ENCODE measurements around the gene ARL8B.
A peak's percentile ranks its signal among the peaks of the same experiment; 100 is the strongest.
"Not testable (repeated sequence)": the region's sequence is repeated elsewhere in the genome, so short reads cannot be mapped to it uniquely, and the experiment has no call there.

The ARL8B gene

GRCh38 chr3:5113726-5114125 is 8.4 kb upstream of the ARL8B start:
- DNase-seq = not testable (repeated sequence)

GRCh38 chr3:5115506-5116162 is 6.5 kb upstream of the ARL8B start:
- no peak for DNase-seq

GRCh38 chr3:5116538-5116937 is 5.6 kb upstream of the ARL8B start:
- DNase-seq = no peak

GRCh38 chr3:5120446-5120845 is 1.6 kb upstream of the ARL8B start:
- no peak for DNase-seq

GRCh38 chr3:5122741-5123706 is 932 bp downstream of the ARL8B start:
- DNase-seq = peak in 1 of 2 donors; percentile 26

- no peak for DNase-seq
Measured at GRCh38 chr3:5123937-5124336, 1.8 kb downstream of the ARL8B start.

- DNase-seq = no peak
Measured at GRCh38 chr3:5126586-5126985, 4.5 kb downstream of the ARL8B start.

GRCh38 chr3:5128849-5129248 is 6.8 kb downstream of the ARL8B start:
- no peak for DNase-seq

GRCh38 chr3:5133239-5134018 is 11.3 kb downstream of the ARL8B start:
- DNase-seq = no peak

- DNase-seq = no peak
Measured at GRCh38 chr3:5134019-5134391, 11.9 kb downstream of the ARL8B start.

GRCh38 chr3:5134499-5134898 is 12.4 kb downstream of the ARL8B start:
- no peak for DNase-seq

GRCh38 chr3:5136211-5136918 is 14.3 kb downstream of the ARL8B start:
- DNase-seq = no peak

- no peak for DNase-seq
Measured at GRCh38 chr3:5136919-5137429, 14.9 kb downstream of the ARL8B start.

GRCh38 chr3:5138214-5138981 is 16.3 kb downstream of the ARL8B start:
- DNase-seq = no peak

- DNase-seq = no peak
Measured at GRCh38 chr3:5140230-5140621, 18.1 kb downstream of the ARL8B start.

GRCh38 chr3:5140839-5141238 is 18.7 kb downstream of the ARL8B start:
- DNase-seq = no peak

GRCh38 chr3:5141760-5142159 is 19.7 kb downstream of the ARL8B start:
- DNase-seq = no peak

- no peak for DNase-seq
Measured at GRCh38 chr3:5143464-5143863, 21.4 kb downstream of the ARL8B start.

GRCh38 chr3:5144316-5144994 is 22.4 kb downstream of the ARL8B start:
- DNase-seq = no peak

GRCh38 chr3:5145120-5145519 is 23.0 kb downstream of the ARL8B start:
- no peak for DNase-seq

- DNase-seq = not testable (repeated sequence)
Measured at GRCh38 chr3:5147152-5147551, 25.1 kb downstream of the ARL8B start.
